ENCODE results near the gene RAP2C. TPM values are rescaled to one million over a fixed set of nuclear protein-coding genes. Genes with fewer than 3 reads are reported as not detected.

The RAP2C gene
- total and polyA plus RNA-seq, 2 experiments from 2014 or later, result 14.5 to 25.0 TPM

- Histone ChIP-seq H3F3A (replicated peaks; ENCODE audit: low read depth) (no peaks in the 10 kb centered on the region), H4K20me1 (replicated peaks; ENCODE audit: insufficient read depth) (no peaks in the 10 kb centered on the region), H3K4me3 (no peak overlapping the region), H3K27me3 (ENCODE audit: insufficient read depth) (no peaks in the 10 kb centered on the region), H3K9me2 (ENCODE audit: insufficient read depth) (no peaks in the 10 kb centered on the region), H2AFZ (no peak overlapping the region), H3K36me3 (ENCODE audit: insufficient read depth) (no peaks in the 10 kb centered on the region), H3K4me2 (no peak overlapping the region), H3K27ac (ENCODE audit: low read depth) (no peak overlapping the region), H3K79me2 (replicated peaks; ENCODE audit: insufficient read depth) (no peaks in the 10 kb centered on the region), H3K4me1 (ENCODE audit: insufficient read depth) (no peaks in the 10 kb centered on the region; the same call in 1 of the 2 replicates)
- Mint-ChIP-seq H3K4me3 (no peak overlapping the region), H3K9me3 (no peaks in the 10 kb centered on the region; the same call in 2 of the 3 replicates), H3K27ac (no peak overlapping the region), H3K27me3 (ENCODE audit: insufficient read depth, low read depth, poor library complexity) (peaks cover 2% of the 10 kb centered on the region), H3K36me3 (ENCODE audit: low read depth) (no peaks in the 10 kb centered on the region), H3K4me1 (no peaks in the 10 kb centered on the region; the same call in 2 of the 3 replicates)
- ATAC-seq (no peak), DNase-seq (ENCODE audit: low spot score) (no peak)
- no peak for TF ChIP-seq ZNF114 (CRISPR knock-in tag; IDR thresholded peaks at IDR 0.05)
- TF ChIP-seq EZH2 (IDR thresholded peaks at IDR 0.05; ENCODE audit: low read depth, unreplicated experiment), result no peak
- TF ChIP-seq, protein P1, sequence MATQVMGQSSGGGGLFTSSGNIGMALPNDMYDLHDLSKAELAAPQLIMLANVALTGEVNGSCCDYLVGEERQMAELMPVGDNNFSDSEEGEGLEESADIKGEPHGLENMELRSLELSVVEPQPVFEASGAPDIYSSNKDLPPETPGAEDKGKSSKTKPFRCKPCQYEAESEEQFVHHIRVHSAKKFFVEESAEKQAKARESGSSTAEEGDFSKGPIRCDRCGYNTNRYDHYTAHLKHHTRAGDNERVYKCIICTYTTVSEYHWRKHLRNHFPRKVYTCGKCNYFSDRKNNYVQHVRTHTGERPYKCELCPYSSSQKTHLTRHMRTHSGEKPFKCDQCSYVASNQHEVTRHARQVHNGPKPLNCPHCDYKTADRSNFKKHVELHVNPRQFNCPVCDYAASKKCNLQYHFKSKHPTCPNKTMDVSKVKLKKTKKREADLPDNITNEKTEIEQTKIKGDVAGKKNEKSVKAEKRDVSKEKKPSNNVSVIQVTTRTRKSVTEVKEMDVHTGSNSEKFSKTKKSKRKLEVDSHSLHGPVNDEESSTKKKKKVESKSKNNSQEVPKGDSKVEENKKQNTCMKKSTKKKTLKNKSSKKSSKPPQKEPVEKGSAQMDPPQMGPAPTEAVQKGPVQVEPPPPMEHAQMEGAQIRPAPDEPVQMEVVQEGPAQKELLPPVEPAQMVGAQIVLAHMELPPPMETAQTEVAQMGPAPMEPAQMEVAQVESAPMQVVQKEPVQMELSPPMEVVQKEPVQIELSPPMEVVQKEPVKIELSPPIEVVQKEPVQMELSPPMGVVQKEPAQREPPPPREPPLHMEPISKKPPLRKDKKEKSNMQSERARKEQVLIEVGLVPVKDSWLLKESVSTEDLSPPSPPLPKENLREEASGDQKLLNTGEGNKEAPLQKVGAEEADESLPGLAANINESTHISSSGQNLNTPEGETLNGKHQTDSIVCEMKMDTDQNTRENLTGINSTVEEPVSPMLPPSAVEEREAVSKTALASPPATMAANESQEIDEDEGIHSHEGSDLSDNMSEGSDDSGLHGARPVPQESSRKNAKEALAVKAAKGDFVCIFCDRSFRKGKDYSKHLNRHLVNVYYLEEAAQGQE (IDR thresholded peaks at IDR 0.05; ENCODE audit: unreplicated experiment), result no peak
- TF ChIP-seq, protein P2, sequence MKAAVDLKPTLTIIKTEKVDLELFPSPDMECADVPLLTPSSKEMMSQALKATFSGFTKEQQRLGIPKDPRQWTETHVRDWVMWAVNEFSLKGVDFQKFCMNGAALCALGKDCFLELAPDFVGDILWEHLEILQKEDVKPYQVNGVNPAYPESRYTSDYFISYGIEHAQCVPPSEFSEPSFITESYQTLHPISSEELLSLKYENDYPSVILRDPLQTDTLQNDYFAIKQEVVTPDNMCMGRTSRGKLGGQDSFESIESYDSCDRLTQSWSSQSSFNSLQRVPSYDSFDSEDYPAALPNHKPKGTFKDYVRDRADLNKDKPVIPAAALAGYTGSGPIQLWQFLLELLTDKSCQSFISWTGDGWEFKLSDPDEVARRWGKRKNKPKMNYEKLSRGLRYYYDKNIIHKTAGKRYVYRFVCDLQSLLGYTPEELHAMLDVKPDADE (IDR thresholded peaks at IDR 0.05), result no peak
- TF ChIP-seq EZH2phosphoT487 (IDR thresholded peaks at IDR 0.05; ENCODE audit: unreplicated experiment), result no peak
- no peak for TF ChIP-seq STAT1 (IDR thresholded peaks at IDR 0.05; ENCODE audit: unreplicated experiment)
- no peak for TF ChIP-seq NANOG (IDR thresholded peaks at IDR 0.05; ENCODE audit: borderline replicate concordance)
- TF ChIP-seq ZNF331 (CRISPR knock-in tag; IDR thresholded peaks at IDR 0.05; ENCODE audit: low read depth), result no peak
- no peak for TF ChIP-seq JUNB (IDR thresholded peaks at IDR 0.05; ENCODE audit: unreplicated experiment)
- TF ChIP-seq, protein P3, sequence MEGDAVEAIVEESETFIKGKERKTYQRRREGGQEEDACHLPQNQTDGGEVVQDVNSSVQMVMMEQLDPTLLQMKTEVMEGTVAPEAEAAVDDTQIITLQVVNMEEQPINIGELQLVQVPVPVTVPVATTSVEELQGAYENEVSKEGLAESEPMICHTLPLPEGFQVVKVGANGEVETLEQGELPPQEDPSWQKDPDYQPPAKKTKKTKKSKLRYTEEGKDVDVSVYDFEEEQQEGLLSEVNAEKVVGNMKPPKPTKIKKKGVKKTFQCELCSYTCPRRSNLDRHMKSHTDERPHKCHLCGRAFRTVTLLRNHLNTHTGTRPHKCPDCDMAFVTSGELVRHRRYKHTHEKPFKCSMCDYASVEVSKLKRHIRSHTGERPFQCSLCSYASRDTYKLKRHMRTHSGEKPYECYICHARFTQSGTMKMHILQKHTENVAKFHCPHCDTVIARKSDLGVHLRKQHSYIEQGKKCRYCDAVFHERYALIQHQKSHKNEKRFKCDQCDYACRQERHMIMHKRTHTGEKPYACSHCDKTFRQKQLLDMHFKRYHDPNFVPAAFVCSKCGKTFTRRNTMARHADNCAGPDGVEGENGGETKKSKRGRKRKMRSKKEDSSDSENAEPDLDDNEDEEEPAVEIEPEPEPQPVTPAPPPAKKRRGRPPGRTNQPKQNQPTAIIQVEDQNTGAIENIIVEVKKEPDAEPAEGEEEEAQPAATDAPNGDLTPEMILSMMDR (conservative IDR thresholded peaks at IDR 0.05; ENCODE audit: low read depth in 2 of 2), result no peak
- no peak for TF ChIP-seq CREB1 (CRISPR knock-in tag; IDR thresholded peaks at IDR 0.05; ENCODE audit: low read depth)
- TF ChIP-seq, protein P4, sequence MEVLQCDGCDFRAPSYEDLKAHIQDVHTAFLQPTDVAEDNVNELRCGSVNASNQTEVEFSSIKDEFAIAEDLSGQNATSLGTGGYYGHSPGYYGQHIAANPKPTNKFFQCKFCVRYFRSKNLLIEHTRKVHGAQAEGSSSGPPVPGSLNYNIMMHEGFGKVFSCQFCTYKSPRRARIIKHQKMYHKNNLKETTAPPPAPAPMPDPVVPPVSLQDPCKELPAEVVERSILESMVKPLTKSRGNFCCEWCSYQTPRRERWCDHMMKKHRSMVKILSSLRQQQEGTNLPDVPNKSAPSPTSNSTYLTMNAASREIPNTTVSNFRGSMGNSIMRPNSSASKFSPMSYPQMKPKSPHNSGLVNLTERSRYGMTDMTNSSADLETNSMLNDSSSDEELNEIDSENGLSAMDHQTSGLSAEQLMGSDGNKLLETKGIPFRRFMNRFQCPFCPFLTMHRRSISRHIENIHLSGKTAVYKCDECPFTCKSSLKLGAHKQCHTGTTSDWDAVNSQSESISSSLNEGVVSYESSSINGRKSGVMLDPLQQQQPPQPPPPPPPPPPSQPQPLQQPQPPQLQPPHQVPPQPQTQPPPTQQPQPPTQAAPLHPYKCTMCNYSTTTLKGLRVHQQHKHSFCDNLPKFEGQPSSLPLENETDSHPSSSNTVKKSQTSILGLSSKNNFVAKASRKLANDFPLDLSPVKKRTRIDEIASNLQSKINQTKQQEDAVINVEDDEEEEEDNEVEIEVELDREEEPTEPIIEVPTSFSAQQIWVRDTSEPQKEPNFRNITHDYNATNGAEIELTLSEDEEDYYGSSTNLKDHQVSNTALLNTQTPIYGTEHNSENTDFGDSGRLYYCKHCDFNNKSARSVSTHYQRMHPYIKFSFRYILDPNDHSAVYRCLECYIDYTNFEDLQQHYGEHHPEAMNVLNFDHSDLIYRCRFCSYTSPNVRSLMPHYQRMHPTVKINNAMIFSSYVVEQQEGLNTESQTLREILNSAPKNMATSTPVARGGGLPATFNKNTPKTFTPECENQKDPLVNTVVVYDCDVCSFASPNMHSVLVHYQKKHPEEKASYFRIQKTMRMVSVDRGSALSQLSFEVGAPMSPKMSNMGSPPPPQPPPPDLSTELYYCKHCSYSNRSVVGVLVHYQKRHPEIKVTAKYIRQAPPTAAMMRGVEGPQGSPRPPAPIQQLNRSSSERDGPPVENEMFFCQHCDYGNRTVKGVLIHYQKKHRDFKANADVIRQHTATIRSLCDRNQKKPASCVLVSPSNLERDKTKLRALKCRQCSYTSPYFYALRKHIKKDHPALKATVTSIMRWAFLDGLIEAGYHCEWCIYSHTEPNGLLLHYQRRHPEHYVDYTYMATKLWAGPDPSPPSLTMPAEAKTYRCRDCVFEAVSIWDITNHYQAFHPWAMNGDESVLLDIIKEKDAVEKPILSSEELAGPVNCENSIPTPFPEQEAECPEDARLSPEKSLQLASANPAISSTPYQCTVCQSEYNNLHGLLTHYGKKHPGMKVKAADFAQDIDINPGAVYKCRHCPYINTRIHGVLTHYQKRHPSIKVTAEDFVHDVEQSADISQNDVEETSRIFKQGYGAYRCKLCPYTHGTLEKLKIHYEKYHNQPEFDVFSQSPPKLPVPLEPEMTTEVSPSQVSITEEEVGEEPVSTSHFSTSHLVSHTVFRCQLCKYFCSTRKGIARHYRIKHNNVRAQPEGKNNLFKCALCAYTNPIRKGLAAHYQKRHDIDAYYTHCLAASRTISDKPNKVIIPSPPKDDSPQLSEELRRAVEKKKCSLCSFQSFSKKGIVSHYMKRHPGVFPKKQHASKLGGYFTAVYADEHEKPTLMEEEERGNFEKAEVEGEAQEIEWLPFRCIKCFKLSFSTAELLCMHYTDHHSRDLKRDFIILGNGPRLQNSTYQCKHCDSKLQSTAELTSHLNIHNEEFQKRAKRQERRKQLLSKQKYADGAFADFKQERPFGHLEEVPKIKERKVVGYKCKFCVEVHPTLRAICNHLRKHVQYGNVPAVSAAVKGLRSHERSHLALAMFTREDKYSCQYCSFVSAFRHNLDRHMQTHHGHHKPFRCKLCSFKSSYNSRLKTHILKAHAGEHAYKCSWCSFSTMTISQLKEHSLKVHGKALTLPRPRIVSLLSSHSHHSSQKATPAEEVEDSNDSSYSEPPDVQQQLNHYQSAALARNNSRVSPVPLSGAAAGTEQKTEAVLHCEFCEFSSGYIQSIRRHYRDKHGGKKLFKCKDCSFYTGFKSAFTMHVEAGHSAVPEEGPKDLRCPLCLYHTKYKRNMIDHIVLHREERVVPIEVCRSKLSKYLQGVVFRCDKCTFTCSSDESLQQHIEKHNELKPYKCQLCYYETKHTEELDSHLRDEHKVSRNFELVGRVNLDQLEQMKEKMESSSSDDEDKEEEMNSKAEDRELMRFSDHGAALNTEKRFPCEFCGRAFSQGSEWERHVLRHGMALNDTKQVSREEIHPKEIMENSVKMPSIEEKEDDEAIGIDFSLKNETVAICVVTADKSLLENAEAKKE (CRISPR knock-in tag; IDR thresholded peaks at IDR 0.05), result no peak
- no peak for TF ChIP-seq POLR2AphosphoS5 (IDR thresholded peaks at IDR 0.05; ENCODE audit: low read depth)
Measured at GRCh38 chrX:132236121-132236520, 16.9 kb upstream of the RAP2C start.

Data from GM23338 (cell line).